CD4-positive, alpha-beta T cell treated with Interleukin-6 for 4 hours (primary cell): ENCODE measurements around the gene CLPSL2.
"Not testable (repeated sequence)": the region's sequence is repeated elsewhere in the genome, so short reads cannot be mapped to it uniquely, and the experiment has no call there.

Source experiments
- DNase-seq: peaks from one replicate; pipeline ENCODE4 v3.0.0-alpha.2; 2020; ENCODE audit warnings: mixed read lengths

CLPSL2 gene, protein sequence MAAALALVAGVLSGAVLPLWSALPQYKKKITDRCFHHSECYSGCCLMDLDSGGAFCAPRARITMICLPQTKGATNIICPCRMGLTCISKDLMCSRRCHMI

DNA sequence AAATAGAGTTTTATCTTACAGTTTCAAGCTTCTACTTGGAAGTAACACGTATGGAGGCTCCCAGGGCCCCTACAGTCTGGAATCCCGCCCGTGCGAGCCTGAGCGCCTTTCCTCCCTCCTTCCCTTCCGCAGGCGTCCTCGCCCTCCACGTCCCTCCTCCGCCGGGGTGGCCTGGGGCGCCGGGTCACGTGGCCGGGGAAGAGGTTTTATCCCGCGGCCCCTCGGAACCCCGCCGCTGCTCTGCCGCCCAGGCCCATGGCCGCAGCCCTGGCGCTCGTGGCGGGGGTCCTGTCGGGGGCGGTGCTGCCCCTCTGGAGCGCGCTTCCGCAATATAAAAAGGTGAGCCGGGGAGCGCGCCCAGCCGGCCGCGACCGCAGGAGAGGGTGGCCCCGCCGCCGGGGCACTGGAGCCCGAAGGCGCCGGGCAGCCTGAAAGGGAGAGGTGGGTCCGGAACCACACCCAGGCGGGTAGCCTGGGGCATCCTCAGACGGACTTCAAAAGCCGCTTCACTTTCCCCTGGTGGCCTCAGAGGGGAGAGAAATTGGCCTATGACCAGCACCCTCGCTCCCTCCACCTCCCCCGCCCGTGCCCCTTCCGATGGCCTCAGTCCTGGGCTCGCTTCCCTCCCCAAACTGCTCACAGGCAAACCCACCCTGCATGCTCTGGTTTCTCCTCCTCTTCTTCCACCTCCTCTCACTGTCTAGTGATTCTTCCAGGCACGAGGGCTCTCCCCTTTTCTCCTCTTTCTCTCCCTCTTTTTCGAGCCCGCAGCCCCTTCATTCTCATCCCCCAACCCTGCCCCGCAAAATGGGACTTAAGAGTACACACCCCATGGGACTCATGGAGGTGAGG is at the start of gene CLPSL2:
Gene CLPSL2 (plus strand): TSS at position 235 of the 852 bp plus-strand sequence. CDS start 21 bp downstream, at position 256.
- peak; percentile 5 for DNase-seq

DNA sequence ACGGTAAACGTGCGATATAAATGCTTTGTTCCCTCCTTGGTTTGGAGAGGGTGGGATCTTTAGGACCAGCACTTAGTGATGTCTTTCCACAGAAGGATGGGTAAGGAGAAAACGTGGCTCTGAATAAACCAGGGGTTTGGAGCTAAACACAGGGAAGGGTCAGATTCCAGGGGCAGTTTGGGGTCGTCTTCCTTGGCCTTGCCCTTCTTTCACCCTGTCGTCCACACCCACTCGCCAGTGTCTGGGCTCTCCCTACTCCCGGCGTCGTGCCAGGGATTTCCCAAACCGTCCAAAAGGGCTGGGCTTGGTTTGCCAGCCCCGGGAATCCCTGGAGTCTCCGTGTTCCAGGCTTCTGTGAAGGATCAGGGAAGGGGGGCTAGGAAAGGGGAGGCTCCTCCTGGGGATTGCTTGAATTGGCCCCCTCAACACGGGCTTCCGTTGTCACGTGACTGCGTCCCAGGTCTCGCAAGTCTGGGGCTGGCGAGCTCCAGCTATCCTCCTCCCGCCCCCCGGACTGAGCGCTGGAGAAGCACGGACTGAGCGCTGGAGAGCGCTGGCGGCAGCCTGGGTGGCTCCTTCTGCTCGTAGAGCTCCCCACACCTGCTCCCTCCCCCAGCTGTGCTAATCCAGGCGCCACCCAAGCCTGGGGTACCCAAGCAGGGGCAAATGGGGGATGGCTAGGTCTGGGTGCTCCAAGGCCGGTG is 49.0 kb upstream of the CLPSL2 start:
- DNase-seq = no peak

DNA sequence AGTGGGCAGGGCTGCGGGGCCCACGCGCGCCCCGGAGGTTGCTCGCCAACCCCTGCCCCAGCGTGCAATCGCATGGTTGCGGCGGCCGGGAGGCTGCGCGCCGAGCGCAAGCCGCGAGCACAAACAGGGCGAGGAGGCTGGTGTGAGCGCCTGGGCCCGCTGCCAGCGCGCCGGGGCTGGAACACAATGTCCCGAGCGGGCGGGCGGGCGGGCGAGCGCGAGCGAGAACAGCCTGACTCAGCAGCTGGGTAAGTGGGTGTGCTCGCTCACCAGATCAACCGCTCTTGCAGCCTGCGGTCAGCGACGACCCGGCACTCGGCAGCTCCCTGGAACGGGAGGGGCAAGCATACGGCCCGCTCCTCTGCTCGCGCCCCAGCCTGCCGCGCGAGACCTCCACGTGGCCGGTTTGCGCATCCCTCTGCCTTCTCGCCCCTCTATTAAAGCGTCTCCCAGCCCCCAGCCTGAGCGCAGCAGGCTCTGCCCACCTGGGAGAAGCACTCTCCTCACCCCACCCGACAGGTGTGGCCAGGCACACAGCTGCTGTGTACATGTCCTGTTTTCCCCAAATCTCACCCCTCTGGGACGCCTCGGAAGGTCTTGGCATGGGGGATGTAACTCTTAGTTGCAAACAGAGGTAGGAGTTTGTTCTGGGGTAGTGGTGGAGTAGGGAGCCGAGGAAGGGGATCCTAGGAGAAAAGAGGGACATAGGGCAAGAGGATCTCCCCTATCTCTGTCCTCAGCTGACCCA is 48.3 kb upstream of the CLPSL2 start:
- DNase-seq = peak; percentile 93

DNA sequence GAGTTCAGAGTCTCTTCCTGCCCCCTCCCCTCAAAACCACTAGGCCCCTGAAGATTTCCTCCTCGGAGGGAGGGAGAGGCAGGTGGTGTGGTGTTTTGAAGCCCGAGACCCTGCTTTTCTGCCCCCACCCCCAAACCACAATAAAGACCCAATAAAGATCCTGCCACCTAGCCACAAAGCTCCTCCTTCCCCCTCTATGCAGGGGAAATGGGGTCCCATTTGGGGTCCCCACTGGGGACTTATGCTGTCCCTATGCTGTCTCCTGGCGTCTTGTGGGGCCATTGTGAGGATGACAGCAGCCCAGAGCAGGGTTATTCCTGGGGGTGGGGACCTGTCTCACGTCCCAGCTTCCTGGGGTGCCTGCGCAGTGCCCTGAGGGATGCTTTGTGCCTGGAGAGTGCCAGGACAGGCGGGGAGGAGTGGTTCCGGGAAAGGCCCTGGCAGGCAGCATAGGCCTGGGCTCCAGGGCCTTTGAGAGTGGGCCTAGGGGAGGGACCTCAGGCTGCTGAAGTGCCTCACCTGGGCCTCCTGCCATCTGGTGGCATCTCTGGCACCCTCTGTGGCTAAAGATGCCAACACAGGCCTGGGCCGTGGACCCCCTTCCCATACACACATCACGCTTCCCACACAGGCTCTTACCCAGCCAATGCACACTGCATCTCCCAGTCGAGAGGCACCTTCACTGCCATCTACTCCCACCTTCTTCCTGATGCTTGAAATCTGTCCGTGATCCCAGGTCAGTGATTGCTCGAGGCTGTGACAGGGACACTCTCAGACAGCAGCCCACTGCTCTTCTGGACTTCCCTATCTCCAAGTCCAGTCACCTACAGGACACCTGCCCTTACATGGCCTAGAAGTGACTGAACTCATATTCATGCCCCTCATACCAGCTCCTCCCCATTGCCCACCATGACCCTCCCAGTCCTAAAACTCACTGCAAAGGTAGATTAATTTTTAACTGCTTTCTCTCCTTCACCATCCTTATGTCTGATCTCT is 47.4 kb upstream of the CLPSL2 start:
- peak; percentile 61 for DNase-seq

DNA sequence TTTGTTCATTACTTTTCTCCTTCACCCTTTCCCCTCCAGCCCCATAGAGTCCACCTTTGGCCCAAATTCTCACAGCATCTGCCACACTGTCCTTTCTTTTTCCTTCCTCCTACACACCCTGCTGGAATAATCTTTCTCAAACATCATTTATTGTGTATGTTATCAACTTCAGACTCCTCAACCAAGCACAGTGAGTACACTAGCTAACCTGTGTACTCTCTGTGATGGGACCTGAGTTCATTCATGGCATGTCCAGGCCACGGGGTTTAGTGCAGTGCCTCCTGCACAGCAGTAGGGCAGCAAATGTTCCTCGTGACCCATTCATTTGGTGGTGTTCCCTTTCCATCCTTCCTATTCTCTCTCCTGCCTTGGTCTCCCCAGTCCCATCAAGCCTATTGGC is 46.7 kb upstream of the CLPSL2 start:
- no peak for DNase-seq

DNA sequence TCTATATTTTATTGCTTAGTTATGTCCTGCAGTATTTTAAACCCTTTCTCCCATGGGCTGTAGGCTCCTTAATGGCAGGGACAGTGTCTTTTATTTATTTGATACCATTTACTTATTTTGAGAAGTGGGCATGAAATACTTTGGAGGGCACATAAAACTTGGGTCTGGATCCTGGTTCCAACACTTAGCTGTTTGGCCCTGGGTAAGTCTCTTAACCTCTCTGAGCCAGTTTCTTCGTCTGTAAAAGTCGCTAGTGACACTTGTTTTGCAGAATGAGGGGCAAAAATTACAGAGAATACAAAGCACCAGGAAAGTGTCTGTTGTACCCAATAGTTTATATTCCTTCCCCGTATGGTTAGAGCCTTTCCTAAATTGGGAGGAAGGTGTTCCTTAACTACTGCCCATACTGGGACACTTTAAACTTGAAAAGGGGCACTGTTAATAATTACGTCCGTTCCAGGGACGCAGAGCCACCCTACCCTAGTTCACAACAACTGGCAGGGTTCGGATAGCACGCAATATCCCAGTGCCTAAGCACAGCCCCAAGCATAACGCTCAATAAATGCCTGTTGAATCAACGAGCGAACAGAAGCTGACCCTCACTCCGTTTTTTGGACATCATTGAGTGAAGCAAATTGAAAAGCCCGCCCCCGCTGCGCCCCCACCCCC is 45.5 kb upstream of the CLPSL2 start:
- DNase-seq = no peak

DNA sequence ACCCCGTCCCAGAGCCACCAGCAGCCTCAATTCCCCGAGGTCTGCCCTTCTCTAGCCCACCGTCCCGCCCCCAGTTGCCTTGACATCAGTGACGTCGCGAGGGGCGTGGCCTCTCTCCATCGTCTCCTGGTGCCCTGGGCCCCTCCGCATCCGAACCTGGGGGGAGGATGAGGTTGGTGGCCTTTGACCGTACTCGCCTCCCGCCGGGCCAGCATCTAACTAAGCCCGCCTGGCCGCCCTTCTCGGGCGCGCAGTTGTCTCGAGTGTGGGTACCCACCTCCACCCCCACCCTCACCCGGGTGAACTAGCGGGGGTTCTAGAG is 45.0 kb upstream of the CLPSL2 start:
- peak; percentile 96 for DNase-seq

DNA sequence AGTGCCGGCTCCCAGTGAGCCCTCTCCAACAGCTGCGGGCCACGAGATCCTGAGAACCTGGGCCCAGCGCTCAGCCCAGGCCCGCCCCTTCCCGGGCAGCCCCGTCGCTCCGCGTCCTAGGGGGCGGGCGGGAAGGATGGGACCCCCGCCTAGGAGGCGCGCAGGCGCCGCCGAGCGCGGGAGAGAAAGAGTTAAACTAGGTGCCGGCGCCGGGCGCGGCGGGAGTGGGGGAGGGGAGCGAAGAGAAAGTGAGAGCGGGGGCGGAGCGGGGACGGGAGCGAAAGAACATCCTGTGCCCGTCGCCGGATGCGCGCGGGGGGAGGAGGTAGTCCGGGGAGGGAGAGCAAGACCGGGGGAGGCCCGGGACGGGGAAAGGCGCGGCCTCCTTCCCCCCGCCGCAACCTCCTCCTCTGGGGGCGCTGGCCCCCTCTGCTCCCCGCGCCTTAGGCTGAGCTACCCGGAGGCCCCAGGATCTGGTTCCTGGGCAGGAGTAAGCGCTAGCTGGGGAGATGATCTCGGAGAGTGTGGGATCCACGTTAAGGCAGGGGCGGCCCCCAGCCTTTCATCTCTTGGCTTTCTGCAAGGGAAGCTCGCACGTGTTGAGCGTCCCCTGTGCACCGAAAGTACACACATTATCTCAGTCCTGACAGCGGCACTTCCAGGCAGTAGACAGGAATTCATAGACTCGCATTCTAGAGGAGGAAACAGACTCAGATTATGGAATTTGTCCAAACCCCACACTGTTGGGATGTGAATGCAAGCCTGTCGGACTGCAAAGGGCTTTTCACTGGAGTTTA is 44.5 kb upstream of the CLPSL2 start:
- peak; percentile 97 for DNase-seq

DNA sequence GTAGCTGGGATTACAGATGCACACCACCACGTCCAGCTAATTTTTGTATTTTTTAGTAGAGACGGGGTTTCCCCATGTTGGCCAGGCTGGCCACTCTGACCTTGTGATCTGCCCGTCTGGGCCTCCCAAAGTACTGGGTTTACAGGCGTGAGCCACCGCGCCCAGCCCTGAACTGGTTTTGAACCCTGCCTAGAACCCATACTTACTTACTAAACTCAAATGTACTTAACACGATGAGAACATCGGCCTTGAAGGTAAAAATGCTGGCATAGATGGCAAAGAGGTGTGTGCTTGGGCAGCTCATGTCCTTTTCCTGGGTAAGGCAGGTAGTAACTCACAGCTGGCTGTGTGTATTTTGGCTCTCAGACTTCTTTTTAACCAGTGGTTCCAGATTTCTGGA is 42.8 kb upstream of the CLPSL2 start:
- DNase-seq = no peak

DNA sequence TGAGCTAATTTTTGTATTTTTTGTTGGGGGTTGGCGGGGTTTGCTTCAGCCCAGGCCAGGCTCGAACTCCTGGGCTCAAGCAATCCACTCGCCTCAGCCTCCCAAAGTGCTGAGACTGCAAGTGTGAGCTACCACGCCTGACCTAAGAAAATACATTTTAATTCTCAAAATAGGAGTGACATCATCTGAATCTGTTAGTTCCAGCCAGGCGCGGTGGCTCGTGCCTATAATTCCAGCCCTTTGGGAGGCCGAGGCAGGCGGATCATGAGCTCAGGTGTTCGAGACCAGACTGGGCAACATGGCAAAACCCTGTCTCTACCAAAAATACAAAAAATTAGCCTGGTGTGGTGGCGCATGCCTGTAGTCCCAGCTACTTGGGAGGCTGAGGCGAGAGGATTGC is 42.1 kb upstream of the CLPSL2 start:
- DNase-seq = not testable (repeated sequence)

DNA sequence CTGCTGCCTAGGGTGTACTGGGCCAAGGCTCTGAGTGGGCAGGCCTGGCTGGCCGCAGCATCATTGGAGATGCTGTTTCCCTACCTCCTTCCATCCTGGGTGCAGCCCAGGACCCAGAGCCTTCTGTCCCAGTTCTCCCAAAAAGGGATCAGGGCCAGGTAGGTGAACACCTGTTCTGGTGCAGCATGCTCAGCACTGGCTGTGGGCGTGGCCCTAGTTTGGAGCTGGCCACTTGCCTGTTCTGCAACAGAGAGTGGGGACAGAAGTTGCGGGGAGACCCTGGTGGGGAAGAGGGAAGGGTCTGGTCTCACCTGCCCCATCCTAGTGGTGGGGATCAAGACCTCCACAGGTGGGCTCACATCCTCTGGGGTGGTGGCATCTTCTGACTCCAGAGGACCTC is 40.9 kb upstream of the CLPSL2 start:
- no peak for DNase-seq

DNA sequence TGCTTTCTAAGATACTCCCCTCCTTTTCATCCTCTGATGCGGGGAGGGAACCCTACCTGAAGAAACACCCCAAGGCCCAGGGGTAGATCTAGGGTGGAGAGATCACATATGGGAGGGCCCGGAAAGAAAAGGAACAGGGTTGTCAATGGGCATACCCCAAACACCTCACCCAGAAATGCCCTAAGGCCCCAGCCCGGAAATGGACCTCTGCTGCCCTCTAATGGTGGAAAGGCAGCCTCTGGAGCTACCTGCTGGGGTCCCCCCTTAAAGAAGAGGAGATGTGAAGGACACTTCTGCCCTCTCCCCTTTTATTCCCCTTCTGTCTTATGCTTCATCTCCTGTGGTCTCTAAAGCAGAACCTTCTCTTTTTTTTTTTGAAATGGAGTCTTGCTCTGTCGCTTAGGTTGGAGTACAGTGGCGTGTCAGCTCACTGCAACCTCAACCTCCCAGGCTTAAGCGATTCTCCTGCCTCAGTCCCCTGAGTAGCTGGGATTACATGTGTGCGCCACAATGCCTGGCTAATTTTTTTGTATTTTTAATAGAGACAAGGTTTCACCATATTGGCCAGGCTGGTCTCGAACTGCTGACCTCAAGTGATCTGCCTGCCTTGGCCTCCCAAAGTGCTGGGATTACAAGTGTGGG is 40.0 kb upstream of the CLPSL2 start:
- peak; percentile 89 for DNase-seq

DNA sequence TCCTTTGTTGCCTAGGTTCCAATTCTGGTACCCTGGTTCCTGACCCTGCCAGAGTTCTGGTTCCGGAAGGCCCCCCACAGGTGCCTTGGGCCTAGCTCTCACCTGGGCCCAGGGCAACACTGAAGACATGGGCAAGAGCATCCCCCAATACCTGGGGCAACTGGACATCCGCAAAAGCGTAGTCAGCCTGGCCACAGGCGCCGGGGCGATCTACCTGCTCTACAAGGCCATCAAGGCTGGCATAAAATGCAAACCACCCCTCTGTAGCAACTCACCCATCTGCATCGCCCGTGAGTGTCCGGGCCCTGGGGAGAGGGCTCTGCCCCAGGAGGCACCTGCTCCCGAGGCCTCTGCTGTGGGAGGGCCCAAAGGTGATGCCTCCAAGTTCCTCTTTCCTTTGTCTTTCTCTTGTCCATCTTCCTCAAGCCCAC is 39.4 kb upstream of the CLPSL2 start, which contains the start of gene ARMC12:
Gene ARMC12 (plus strand): TSS at position 51 of the 431 bp plus-strand sequence. CDS start 77 bp downstream, at position 128.
- no peak for DNase-seq

DNA sequence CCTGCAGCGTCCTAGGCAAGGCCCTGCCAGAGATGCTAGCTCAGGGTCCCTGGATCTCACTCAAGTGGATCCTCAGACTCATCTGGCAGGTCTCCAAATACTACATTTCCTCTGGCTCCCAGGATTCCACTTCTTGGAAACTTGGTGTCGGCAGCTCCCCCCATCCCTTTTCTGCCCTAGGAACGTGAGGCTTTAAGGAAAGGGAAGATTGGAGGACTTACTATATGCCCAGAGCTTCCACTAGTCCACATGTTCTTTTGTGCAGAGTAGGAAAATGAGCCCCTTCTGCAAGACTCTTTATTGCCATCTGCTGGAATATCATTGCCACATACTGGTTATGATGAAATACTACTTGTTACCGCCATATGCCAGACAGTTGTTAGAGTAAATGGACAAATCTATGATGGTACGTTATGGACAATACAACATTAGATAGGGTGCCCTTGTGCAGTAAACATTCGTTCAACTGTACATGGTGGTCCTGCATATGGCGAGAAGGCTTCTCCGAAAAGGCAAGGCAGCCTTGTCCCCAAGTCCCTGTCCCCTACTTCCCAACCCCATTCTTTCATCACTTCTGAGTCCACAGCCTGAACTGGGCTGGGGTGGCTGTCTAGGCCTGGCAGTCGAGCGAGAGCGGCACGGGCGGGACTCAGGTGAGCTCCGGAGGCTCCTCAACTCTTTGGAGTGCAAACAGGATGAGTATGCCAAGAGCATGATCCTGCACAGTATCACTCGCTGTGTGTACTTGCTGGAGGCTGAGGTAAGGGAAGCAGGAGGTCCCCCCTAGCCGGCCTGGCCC is 38.8 kb upstream of the CLPSL2 start:
- DNase-seq = no peak

DNA sequence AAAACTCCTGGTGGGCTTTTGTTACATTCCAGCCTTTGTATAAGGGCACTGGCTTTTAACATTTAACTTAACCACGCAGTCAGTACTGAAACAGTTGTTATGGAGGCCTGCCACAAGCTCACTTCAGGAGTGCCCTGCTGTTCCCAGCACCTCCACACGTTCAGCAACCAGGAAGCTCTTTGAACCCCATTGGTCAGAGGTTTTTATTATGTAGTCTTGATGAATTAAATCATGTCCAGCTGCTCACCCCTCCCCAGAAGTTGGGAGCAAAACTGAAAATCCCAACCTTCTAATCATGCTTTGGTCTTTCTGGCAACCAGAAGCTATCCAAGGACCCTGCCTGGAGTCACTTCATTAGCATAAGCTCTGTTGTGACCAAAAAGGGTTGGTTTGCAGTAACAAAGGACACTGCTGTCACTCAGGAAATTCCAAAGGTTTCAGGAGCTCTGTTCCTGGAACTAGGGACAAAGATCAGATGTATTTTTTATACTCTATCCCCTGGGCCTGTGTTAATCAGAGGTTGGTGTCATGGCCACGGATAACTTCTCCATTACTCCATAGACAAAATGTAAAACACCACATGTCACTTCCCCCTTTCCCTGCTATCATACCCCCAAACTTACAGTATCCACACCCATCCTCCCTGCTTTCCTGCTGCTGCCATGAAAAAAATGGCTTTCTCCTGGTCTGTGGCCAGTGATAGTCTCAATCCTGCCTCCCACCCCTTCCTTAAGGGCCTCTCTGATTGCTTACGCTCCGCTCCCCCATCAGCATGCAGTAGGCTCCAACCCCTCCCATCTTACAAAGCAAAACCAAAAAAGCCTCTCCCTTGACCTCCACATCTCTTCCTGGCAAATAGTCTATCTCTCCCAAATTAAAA is 36.5 kb upstream of the CLPSL2 start:
- no peak for DNase-seq

DNA sequence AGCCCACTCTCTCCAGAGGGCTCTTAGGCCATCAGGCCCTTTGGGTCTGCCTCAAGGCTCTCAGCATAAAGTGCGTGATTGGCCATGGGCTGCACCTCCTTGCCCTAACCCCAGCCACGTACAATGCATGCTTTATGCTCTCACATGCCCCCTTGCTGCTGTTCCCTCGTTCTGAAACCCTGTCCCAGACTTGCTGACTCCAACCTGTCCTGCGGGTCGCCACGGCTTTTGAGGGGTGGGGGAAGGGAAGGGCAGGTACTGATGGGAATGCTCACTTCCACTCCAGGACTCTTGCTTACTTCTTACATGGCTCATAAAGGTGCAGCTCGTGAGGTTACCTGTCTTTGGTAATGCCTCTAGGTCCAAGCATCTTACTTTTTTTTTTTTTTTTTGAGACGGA is 33.6 kb upstream of the CLPSL2 start:
- no peak for DNase-seq

DNA sequence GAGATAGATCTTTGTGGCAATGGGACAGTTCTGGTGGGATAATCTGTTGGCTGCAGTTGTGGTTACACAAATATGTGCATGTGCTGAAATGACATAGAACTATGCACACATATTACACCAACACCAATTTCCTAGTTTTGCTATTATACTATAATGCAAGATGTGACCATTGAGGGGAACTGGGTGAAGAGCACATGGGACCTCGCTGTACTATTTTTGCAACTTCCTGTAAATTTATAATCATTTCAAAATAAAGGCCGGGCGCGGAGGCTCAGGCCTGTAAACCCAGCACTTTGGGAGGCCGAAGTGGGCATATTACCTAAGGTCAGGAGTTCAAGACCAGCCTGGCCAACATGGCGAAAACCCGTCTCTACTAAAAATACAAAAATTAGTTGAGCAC is 30.9 kb upstream of the CLPSL2 start:
- no peak for DNase-seq

DNA sequence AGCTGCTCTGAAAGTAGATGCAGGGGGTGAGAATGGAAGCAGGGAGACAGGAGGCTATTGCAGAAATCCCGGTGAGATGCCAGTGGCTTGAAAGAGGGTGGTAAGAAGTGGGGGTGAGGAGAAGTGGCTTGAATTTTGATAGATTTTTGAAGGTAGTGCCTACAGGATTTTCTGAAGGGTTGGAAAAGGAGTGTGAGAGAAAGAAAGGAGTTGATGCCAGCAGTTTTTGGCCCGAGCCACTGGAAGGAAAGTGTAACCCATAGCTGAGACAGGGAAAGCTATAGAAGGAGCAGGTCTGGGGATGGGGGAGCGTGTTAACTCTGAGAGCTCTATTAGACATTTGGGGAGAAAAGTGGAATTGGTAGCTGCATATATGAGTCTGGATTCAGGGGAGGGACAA is 29.9 kb upstream of the CLPSL2 start:
- DNase-seq = no peak
